ENCODE measurements around the gene U2AF2.

- TF ChIP-seq CTCF (conservative IDR thresholded peaks at IDR 0.05; ENCODE audit: low read depth in 2 of 2) (no peak), NANOG (IDR thresholded peaks at IDR 0.05; ENCODE audit: borderline replicate concordance) (no peak), CREB1 (CRISPR knock-in tag; IDR thresholded peaks at IDR 0.05; ENCODE audit: low read depth) (no peak), EZH2phosphoT487 (IDR thresholded peaks at IDR 0.05; ENCODE audit: unreplicated experiment) (no peak), JUNB (IDR thresholded peaks at IDR 0.05; ENCODE audit: unreplicated experiment) (no peak), EZH2 (IDR thresholded peaks at IDR 0.05; ENCODE audit: low read depth, unreplicated experiment) (no peak), POLR2AphosphoS5 (IDR thresholded peaks at IDR 0.05; ENCODE audit: low read depth) (no peak), REST (IDR thresholded peaks at IDR 0.05; ENCODE audit: unreplicated experiment) (no peak), ZNF331 (CRISPR knock-in tag; IDR thresholded peaks at IDR 0.05; ENCODE audit: low read depth) (no peak), ZNF462 (CRISPR knock-in tag; IDR thresholded peaks at IDR 0.05) (no peak), STAT1 (IDR thresholded peaks at IDR 0.05; ENCODE audit: unreplicated experiment) (no peak), ZNF114 (CRISPR knock-in tag; IDR thresholded peaks at IDR 0.05) (no peak)
These were observed 34.7 kb downstream of the U2AF2 start for GRCh38 chr19:55689411-55690108.

All from GM23338 (cell line).